HepG2 (cell line): Measurements from ENCODE around the gene INPP1. TPM values are rescaled to one million over a fixed set of nuclear protein-coding genes. Genes with fewer than 3 reads are reported as not detected.

Experiments used
- ATAC-seq: fragments of 200-7000 bp; cut with Tn5 transposase; 3 replicates; pipeline ENCODE4 v1.9.1; 2020; ENCODE audit warnings: mild to moderate bottlenecking, moderate library complexity
- BruUV-seq: library from RNA; stranded (reverse); fragments of 400-500 nt; replicated peaks from 2 replicates; lab custom pipeline; 2021; lab: Mats Ljungman, UMichigan
- CTCF ChIA-PET: fragments of 300-600 bp; formaldehyde crosslinking; extraction: SDS; loops from one replicate; lab custom pipeline; 2021; ENCODE audit warnings: low total read pairs, inconsistent platforms, low intra/inter-chr PET ratio; lab: Yijun Ruan, JAX
- POLR2A ChIA-PET: fragments of 350-600 bp; sonication (Branson Sonifier 250); formaldehyde crosslinking; loops from one replicate; lab custom pipeline; 2020; ENCODE audit warnings: antibody characterized with exemption, inconsistent platforms; lab: Yijun Ruan, JAX
- DNase-seq: peaks from one replicate; pipeline ENCODE4 v3.0.0-alpha.2; 2015; ENCODE audit warnings: low spot score
- FAIRE-seq: peaks from 3 replicates; lab custom pipeline; 2011; peaks lifted over from hg19 to GRCh38; lab: Jason Lieb, UNC
- H2AFZ ChIP-seq: one replicate; pipeline ENCODE4 v1.6.1; 2011; ENCODE audit warnings: low read length, inconsistent platforms
- H3K27ac ChIP-seq: fragments of 300-600 bp; 3 replicates; pipeline ENCODE4 v1.8.0; 2011; ENCODE audit warnings: mixed run types, mild to moderate bottlenecking, mixed read lengths, low read length, inconsistent platforms; ENCODE audit not compliant: insufficient read depth; ENCODE audit errors: extremely low read length
- H3K27me3 ChIP-seq, 2 experiments: fragments of 200-600 bp in 1 of 2; 2 replicates in 1 of 2; 3 replicates in 1 of 2; pipeline versions ENCODE4 v1.6.0 to v1.8.0; 2011; ENCODE audit warnings: low read length in 2 of 2, mild to moderate bottlenecking in 2 of 2, moderate library complexity in 2 of 2, inconsistent platforms in 1 of 2; ENCODE audit not compliant: insufficient read depth in 2 of 2, control insufficient read depth in 1 of 2
- H3K36me3 ChIP-seq, 2 experiments: fragments of 200-600 bp in 1 of 2; replicated peaks in 1 of 2; 2 replicates in 1 of 2; 3 replicates in 1 of 2; pipeline versions ENCODE4 v1.5.1 to v1.8.0; 2011; ENCODE audit warnings: low read length in 2 of 2, inconsistent platforms in 1 of 2; ENCODE audit not compliant: insufficient read depth in 2 of 2, control insufficient read depth in 1 of 2
- H3K4me1 ChIP-seq: 2 replicates; pipeline ENCODE4 v1.5.1; 2012; ENCODE audit warnings: low read length, inconsistent platforms; ENCODE audit not compliant: insufficient read depth
- H3K4me2 ChIP-seq: 2 replicates; pipeline ENCODE4 v1.6.0; 2011; ENCODE audit warnings: low read depth, low read length, inconsistent platforms
- H3K4me3 ChIP-seq, 3 experiments: fragments of 200-600 bp in 1 of 3; sonication (generic), shearing (Covaris generic) in 1 of 3; replicated peaks in 1 of 3; 2 replicates each; pipeline ENCODE4 v1.5.1; 2011 to 2016; ENCODE audit warnings: low read length in 3 of 3, inconsistent platforms in 2 of 3, low read depth in 2 of 3, mild to moderate bottlenecking in 2 of 3, control low read depth in 1 of 3, mixed read lengths in 1 of 3; ENCODE audit not compliant: insufficient read depth in 1 of 3
- H3K79me2 ChIP-seq: one replicate; pipeline ENCODE4 v1.6.1; 2011; ENCODE audit warnings: low read length, inconsistent platforms; ENCODE audit not compliant: insufficient read depth
- H3K9ac ChIP-seq: 2 replicates; pipeline ENCODE4 v1.6.0; 2011; ENCODE audit warnings: mild to moderate bottlenecking, low read depth, low read length, inconsistent platforms; ENCODE audit not compliant: insufficient read depth
- H3K9me3 ChIP-seq: 2 replicates; pipeline ENCODE4 v1.5.1; 2012; ENCODE audit warnings: mild to moderate bottlenecking, low read length
- H4K20me1 ChIP-seq: 2 replicates; pipeline ENCODE4 v1.6.0; 2011; ENCODE audit warnings: inconsistent platforms, mild to moderate bottlenecking, low read length, moderate library complexity; ENCODE audit not compliant: insufficient read depth
- ERF ChIP-seq: IDR thresholded peaks from 2 replicates; pipeline ENCODE4 v1.6.1; 2018; ENCODE audit warnings: missing biosample characterization, missing genetic modification reagents
- KLF13 ChIP-seq: sonication (generic); formaldehyde crosslinking; IDR thresholded peaks from 2 replicates; pipeline ENCODE4 v1.4.0; 2020; ENCODE audit warnings: mild to moderate bottlenecking, missing genetic modification reagents
- MBD4 ChIP-seq: IDR thresholded peaks from 2 replicates; pipeline ENCODE4 v1.6.1; 2012; ENCODE audit warnings: low read length, inconsistent platforms, borderline replicate concordance
- PRMT3 ChIP-seq: sonication (generic); formaldehyde crosslinking; IDR thresholded peaks from 2 replicates; pipeline ENCODE4 v1.8.1; 2022; ENCODE audit warnings: low read depth, mild to moderate bottlenecking, moderate library complexity, missing genetic modification reagents, borderline replicate concordance
- SIN3A ChIP-seq: IDR thresholded peaks from 2 replicates; pipeline ENCODE4 v1.6.1; 2011; ENCODE audit warnings: low read depth, mild to moderate bottlenecking, control low read depth, low read length, borderline replicate concordance
- ZBTB42 ChIP-seq: sonication (generic); formaldehyde crosslinking; IDR thresholded peaks from 2 replicates; pipeline ENCODE4 v1.5.0; 2020; ENCODE audit warnings: mild to moderate bottlenecking, missing genetic modification reagents
- ZMYM3 ChIP-seq: sonication (generic); formaldehyde crosslinking; IDR thresholded peaks from 2 replicates; pipeline ENCODE4 v1.5.1; 2020; ENCODE audit warnings: mild to moderate bottlenecking, missing genetic modification reagents
- ZNF709 ChIP-seq: sonication (generic); formaldehyde crosslinking; IDR thresholded peaks from 2 replicates; pipeline ENCODE4 v1.5.0; 2020; ENCODE audit warnings: mild to moderate bottlenecking, missing genetic modification reagents
- ZSCAN20 ChIP-seq: sonication (generic); formaldehyde crosslinking; IDR thresholded peaks from 2 replicates; pipeline ENCODE4 v1.4.0; 2020; ENCODE audit warnings: missing genetic modification reagents, mild to moderate bottlenecking, borderline replicate concordance
- ZZZ3 ChIP-seq: sonication (generic); formaldehyde crosslinking; IDR thresholded peaks from 2 replicates; pipeline ENCODE4 v1.4.0; 2020; ENCODE audit warnings: missing genetic modification reagents, mild to moderate bottlenecking, borderline replicate concordance
- WGBS: methylation state at CpG from one replicate; pipeline ENCODE4 v1.1.6; 2017; ENCODE audit warnings: low lambda C conversion rate; 5-methylcytosine and 5-hydroxymethylcytosine counted together
- in situ Hi-C: cut with HindIII; loops from 2 replicates; pipeline ENCODE4 v1.10.0; 2017; ENCODE audit warnings: low pct_unique_long_range_greater_than_20kb; ENCODE audit not compliant: extremely low pct_ligation_motif_present
- intact Hi-C: fragments of 100-400 bp; cut with micrococcal nuclease; formaldehyde crosslinking; loops from one replicate; pipeline ENCODE4 v1.10.0; 2022; ENCODE audit not compliant: unreplicated experiment
- polyA plus RNA-seq, 8 experiments: library from polyadenylated mRNA; depleted of rRNA in 3 of 8; stranded (reverse) in 7 of 8; unstranded in 1 of 8; fragments of >200 nt; fragmentation: Illumina TruSeq in 4 of 8; extraction: Trizol in 4 of 8; gene quantifications; 2 replicates each; pipeline versions ENCODE4 v1.2.1 to v1.2.3, GENCODE V29; 2011 to 2016; ENCODE audit warnings: low read depth in 4 of 8, missing spikeins in 1 of 8, mixed read lengths in 1 of 8; ENCODE audit not compliant: insufficient read depth in 1 of 8
- total RNA-seq, 5 experiments: library from RNA; depleted of rRNA; stranded (reverse); fragments of >200 nt; fragmentation: Illumina TruSeq; extraction: Trizol; gene quantifications; 2 replicates each; pipeline ENCODE4 v1.2.3, GENCODE V29; 2016; ENCODE audit warnings: low read depth in 1 of 5
- TF ChIP-seq, protein P1 (sequence below): sonication (generic); formaldehyde crosslinking; IDR thresholded peaks from 2 replicates; pipeline ENCODE4 v1.4.0; 2020; ENCODE audit warnings: low read depth, mild to moderate bottlenecking, missing genetic modification reagents
- TF ChIP-seq, protein P2 (sequence below): sonication (generic); formaldehyde crosslinking; IDR thresholded peaks from 2 replicates; pipeline ENCODE4 v1.5.0; 2020; ENCODE audit warnings: missing genetic modification reagents
- TF ChIP-seq, protein P3 (sequence below): IDR thresholded peaks from 2 replicates; pipeline ENCODE4 v1.6.1; 2016; ENCODE audit warnings: mild to moderate bottlenecking

The INPP1 gene
- total and polyA plus RNA-seq, 2 of the 13 experiments (the other 11 are each of a cell fraction or from before 2014, with no cell fraction given): 10.0 to 13.3 TPM

DNA sequence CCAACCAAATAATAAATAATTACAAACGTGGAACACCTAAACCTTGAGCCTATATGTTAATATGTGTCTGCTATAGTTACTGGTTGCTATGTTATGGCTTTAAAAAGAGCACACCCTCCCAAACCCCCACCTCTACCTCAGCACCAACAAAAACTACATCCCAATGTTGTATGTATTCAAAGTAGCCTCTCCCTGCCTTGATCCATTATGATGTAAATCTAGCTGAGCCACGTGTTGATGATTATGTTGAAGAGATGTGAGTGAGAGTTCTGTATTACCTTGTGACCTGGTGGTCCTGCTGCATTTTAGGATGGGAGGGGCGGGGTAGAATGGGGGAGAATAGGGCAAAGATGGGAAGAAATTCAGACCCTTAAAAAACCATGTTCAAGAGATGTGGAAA, 69.6 kb downstream of the INPP1 start:
- Histone ChIP-seq H3K36me3 (no peaks in the 10 kb centered on the region), H3K27me3 (peaks cover 0 to 20% of the 10 kb centered on the region in 2 experiments; a peak in 4 of 5 replicates), H4K20me1 (no peaks in the 10 kb centered on the region), H3K4me3 (no peak overlapping the region), H3K4me1 (peaks cover 13% of the 10 kb centered on the region), H2AFZ (no peak overlapping the region), H3K9ac (no peak overlapping the region), H3K4me2 (no peak overlapping the region), H3K79me2 (no peaks in the 10 kb centered on the region), H3K27ac (no peak overlapping the region), H3K9me3 (no peaks in the 10 kb centered on the region)
- intact Hi-C loops: no loop called here
- TF ChIP-seq SIN3A: no peak
- ATAC-seq (no peak), FAIRE-seq (no peak), DNase-seq (no peak)
- no TSS peak for BruUV-seq
- ChIA-PET POLR2A (no interaction called here), CTCF (no interaction called here)
- in situ Hi-C loops: no loop called here
- 2% methylated on average over 3 of the region's 3 CpGs for WGBS

DNA sequence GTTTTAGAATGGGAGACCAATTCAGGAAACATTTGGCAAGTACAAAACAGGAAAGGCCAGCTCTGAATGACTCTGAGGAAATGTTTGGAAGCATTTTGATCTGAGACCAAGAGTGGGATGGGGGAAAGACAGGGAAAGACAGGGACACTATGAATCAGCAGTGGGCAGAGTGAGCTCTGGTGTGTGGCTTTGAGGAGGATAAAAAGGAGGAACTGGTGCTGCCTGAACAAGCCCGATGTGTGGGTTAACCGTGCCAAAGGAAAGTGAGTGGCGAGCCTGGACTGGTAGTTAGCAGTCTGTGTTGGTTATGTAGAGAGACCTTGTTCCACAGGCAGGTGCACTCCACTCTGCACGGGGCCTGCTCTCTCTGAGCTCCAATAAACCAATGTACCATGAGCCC, 70.0 kb downstream of the INPP1 start:
- no peak overlapping the region for H3K4me2 ChIP-seq
- TF ChIP-seq, protein P1, sequence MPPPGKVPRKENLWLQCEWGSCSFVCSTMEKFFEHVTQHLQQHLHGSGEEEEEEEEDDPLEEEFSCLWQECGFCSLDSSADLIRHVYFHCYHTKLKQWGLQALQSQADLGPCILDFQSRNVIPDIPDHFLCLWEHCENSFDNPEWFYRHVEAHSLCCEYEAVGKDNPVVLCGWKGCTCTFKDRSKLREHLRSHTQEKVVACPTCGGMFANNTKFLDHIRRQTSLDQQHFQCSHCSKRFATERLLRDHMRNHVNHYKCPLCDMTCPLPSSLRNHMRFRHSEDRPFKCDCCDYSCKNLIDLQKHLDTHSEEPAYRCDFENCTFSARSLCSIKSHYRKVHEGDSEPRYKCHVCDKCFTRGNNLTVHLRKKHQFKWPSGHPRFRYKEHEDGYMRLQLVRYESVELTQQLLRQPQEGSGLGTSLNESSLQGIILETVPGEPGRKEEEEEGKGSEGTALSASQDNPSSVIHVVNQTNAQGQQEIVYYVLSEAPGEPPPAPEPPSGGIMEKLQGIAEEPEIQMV (CRISPR knock-in tag): no peak
- TF ChIP-seq MBD4: no peak
- TF ChIP-seq KLF13 (CRISPR knock-in tag): no peak
- no peak for TF ChIP-seq ZSCAN20 (CRISPR knock-in tag)
- no peak for TF ChIP-seq ZNF709 (CRISPR knock-in tag)
- no peak for TF ChIP-seq PRMT3 (CRISPR knock-in tag)
- no peak for TF ChIP-seq ZBTB42 (CRISPR knock-in tag)
- TF ChIP-seq, protein P2, sequence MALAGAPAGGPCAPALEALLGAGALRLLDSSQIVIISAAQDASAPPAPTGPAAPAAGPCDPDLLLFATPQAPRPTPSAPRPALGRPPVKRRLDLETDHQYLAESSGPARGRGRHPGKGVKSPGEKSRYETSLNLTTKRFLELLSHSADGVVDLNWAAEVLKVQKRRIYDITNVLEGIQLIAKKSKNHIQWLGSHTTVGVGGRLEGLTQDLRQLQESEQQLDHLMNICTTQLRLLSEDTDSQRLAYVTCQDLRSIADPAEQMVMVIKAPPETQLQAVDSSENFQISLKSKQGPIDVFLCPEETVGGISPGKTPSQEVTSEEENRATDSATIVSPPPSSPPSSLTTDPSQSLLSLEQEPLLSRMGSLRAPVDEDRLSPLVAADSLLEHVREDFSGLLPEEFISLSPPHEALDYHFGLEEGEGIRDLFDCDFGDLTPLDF (CRISPR knock-in tag): no peak
- TF ChIP-seq, protein P3, sequence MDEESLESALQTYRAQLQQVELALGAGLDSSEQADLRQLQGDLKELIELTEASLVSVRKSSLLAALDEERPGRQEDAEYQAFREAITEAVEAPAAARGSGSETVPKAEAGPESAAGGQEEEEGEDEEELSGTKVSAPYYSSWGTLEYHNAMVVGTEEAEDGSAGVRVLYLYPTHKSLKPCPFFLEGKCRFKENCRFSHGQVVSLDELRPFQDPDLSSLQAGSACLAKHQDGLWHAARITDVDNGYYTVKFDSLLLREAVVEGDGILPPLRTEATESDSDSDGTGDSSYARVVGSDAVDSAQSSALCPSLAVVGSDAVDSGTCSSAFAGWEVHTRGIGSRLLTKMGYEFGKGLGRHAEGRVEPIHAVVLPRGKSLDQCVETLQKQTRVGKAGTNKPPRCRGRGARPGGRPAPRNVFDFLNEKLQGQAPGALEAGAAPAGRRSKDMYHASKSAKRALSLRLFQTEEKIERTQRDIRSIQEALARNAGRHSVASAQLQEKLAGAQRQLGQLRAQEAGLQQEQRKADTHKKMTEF (CRISPR knock-in tag): no peak
- TF ChIP-seq ERF (CRISPR knock-in tag): no peak
- TF ChIP-seq ZZZ3 (CRISPR knock-in tag): no peak
- TF ChIP-seq ZMYM3: no peak

More for the DNA sequence above, 70.0 kb downstream of the INPP1 start:
- no peaks in the 10 kb centered on the region for H4K20me1 ChIP-seq
- WGBS: 34% methylated on average over 4 of the region's 4 CpGs
- BruUV-seq: no TSS peak
- CTCF ChIA-PET: no interaction called here
- no peaks in the 10 kb centered on the region for H3K79me2 ChIP-seq
- in situ Hi-C loops (no loop called here), intact Hi-C loops (no loop called here)
- no peak overlapping the region for H3K9ac ChIP-seq
- H3K9me3 ChIP-seq: no peaks in the 10 kb centered on the region
- no peak overlapping the region for H3K4me3 ChIP-seq
- H3K36me3 ChIP-seq: no peaks in the 10 kb centered on the region
- H3K4me1 ChIP-seq: peaks cover 13% of the 10 kb centered on the region
- POLR2A ChIA-PET: no interaction called here
- H3K27me3 ChIP-seq: peaks cover 0 to 20% of the 10 kb centered on the region in 2 experiments; a peak in 4 of 5 replicates
- ATAC-seq (no peak; the same call in 2 of the 3 replicates), DNase-seq (no peak), FAIRE-seq (no peak)
- H3K27ac ChIP-seq: no peak overlapping the region
- H2AFZ ChIP-seq: no peak overlapping the region
